ENCODE measurements around the gene ANKRD30A.
"Not testable (repeated sequence)": the region's sequence is repeated elsewhere in the genome, so short reads cannot be mapped to it uniquely, and the experiment has no call there.

- TF ChIP-seq CTCF, POLR2A (IDR thresholded peaks at IDR 0.05): not testable (repeated sequence)
Measured at GRCh38 chr10:37178296-37178695, 52.9 kb downstream of the ANKRD30A start.

Measured in testis (tissue), 2 donors.